GM19468 (cell line): ENCODE measurements around the gene ROR1.
"Not testable (repeated sequence)": the region's sequence is repeated elsewhere in the genome, so short reads cannot be mapped to it uniquely, and the experiment has no call there.

Experiments used
- ATAC-seq: cut with Tn5 transposase; IDR thresholded peaks from one replicate; pipeline ENCODE4 v1.9.1; 2021; ENCODE audit warnings: mild to moderate bottlenecking, moderate library complexity, moderate number of reproducible peaks; ENCODE audit not compliant: unreplicated experiment; ENCODE audit errors: extremely low read depth

ROR1 gene

GRCh38 chr1:64062941-64063581, 289.2 kb downstream of the ROR1 start:
- no peak for ATAC-seq

- no peak for ATAC-seq
These were observed 291.8 kb downstream of the ROR1 start for GRCh38 chr1:64065571-64065970.

- no peak for ATAC-seq
These were observed 298.4 kb downstream of the ROR1 start for GRCh38 chr1:64072089-64072793.

- ATAC-seq, result no peak
These were observed 299.9 kb downstream of the ROR1 start for GRCh38 chr1:64073705-64074104.

- ATAC-seq, result no peak
These were observed 300.9 kb downstream of the ROR1 start for GRCh38 chr1:64074767-64075166.

- ATAC-seq, result no peak
These were observed 303.6 kb downstream of the ROR1 start for GRCh38 chr1:64077281-64077940.

GRCh38 chr1:64080941-64081562, 307.2 kb downstream of the ROR1 start:
- no peak for ATAC-seq

- no peak for ATAC-seq
These were observed 308.6 kb downstream of the ROR1 start for GRCh38 chr1:64082459-64082858.

GRCh38 chr1:64084451-64084850, 310.6 kb downstream of the ROR1 start:
- no peak for ATAC-seq

GRCh38 chr1:64087768-64088167, 314.0 kb downstream of the ROR1 start:
- ATAC-seq, result no peak

- no peak for ATAC-seq
These were observed 316.6 kb downstream of the ROR1 start for GRCh38 chr1:64090436-64090835.

GRCh38 chr1:64092851-64093371, 319.1 kb downstream of the ROR1 start:
- no peak for ATAC-seq

- ATAC-seq, result no peak
These were observed 320.1 kb downstream of the ROR1 start for GRCh38 chr1:64093941-64094340.

- ATAC-seq, result no peak
These were observed 322.0 kb downstream of the ROR1 start for GRCh38 chr1:64095832-64096231.

GRCh38 chr1:64097859-64098258, 324.0 kb downstream of the ROR1 start:
- ATAC-seq, result no peak

- ATAC-seq, result no peak
These were observed 324.6 kb downstream of the ROR1 start for GRCh38 chr1:64098436-64098835.

GRCh38 chr1:64098846-64099582, 325.2 kb downstream of the ROR1 start:
- ATAC-seq, result no peak

- no peak for ATAC-seq
These were observed 327.0 kb downstream of the ROR1 start for GRCh38 chr1:64100791-64101190.

GRCh38 chr1:64104585-64104984, 330.8 kb downstream of the ROR1 start:
- not testable (repeated sequence) for ATAC-seq

- no peak for ATAC-seq
These were observed 333.3 kb downstream of the ROR1 start for GRCh38 chr1:64107118-64107519.
